Stimulated activated CD4-positive, alpha-beta T cell treated with anti-CD3 and anti-CD28 coated beads, Interleukin-2, amount 100 ng/mL, for 24 hours (primary cell): ENCODE data around the gene SUMO1.
"Not testable (repeated sequence)": the region's sequence is repeated elsewhere in the genome, so short reads cannot be mapped to it uniquely, and the experiment has no call there.

Experiments used
- DNase-seq, 2 donors: peaks; one replicate each; pipeline ENCODE4 v3.0.0-alpha.2; 2020

Gene SUMO1

DNA sequence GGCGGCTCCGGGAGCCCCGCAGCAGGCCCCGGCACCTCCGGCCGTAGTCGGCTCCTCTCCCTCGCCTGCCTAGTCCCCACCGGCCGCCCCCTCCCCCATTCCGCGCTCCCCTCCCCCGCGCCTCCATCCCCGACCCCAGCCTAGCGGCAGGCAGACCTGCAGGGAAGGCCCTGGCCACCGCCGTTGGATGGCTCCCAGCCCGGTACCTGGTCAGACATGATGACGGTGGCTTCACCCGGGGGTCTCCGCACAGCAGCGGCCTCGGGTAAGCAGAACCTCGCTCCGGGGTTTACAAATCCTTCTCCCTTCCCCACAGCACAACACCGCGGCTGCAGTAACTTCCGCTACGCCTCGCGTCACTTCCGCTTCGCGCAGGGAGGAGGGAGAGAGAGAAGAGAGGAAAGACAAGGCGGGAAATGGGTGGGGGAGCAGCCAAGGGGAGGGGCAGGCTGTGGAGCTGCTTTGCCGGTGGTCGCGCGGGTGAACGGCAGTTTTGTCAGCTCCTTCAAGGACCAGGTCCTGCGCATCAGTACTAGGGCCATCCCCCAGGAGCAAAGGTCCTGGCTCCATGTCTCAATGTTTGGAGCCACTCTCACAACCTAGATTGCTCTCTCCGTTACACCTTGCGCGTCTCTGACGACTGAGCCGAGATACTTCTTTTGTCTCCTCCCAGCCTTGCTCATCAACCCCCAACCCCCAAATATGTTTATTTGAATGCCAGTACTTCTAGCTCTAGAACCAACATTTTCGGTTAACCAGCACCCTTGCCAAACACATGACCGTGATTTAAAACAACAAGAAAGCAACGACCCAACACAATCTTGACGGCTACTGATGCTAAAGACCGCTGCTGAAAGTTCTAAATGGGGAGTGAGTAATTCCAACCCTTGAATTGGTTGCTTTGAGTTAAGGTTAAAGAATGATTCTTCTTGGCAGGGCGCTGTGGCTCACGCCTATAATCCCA is at the start of gene SUMO1:
Gene SUMO1 (minus strand): TSS at position 364 of the 964 bp plus-strand sequence. CDS start 146 bp downstream, at position 218.
- DNase-seq: peak; percentile 90 to 92

DNA sequence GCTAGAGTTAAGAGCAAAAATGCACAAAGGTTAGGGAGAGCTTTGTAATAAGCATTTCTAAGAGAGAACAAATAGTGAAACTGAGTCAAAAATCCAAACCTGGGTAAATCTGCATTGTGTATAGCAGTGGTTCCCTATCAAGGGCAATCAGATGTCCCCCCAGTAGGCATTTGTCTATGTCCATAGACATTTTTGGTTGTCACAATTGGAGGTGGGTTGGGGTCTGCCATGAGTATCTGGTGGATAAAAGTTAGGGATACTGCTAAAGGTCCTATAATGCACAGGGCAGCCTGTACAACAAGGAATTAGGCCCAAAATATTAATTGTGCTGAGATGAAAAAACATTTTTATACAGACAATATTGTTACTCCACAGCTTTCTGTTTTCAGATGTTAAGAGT is 48.2 kb upstream of the SUMO1 start:
- no peak for DNase-seq

DNA sequence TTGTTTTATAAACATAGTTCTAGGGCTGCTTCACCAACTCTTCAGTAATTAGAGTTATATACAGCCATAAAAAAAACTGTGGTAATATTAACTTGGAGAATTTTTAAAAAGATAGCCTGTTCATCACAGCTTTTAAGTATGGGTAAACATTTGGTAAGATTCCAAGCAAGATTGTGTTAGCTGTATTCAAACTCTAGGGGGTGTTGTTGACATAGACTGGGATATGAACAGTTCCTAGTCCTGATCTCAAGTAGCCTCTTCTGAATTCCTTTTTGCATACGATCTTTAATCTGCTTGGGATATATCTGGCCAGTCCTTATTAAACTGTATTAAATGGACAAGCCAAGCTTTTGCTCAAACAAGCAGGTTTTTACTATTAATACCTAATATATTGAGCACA is 40.5 kb upstream of the SUMO1 start:
- no peak for DNase-seq

DNA sequence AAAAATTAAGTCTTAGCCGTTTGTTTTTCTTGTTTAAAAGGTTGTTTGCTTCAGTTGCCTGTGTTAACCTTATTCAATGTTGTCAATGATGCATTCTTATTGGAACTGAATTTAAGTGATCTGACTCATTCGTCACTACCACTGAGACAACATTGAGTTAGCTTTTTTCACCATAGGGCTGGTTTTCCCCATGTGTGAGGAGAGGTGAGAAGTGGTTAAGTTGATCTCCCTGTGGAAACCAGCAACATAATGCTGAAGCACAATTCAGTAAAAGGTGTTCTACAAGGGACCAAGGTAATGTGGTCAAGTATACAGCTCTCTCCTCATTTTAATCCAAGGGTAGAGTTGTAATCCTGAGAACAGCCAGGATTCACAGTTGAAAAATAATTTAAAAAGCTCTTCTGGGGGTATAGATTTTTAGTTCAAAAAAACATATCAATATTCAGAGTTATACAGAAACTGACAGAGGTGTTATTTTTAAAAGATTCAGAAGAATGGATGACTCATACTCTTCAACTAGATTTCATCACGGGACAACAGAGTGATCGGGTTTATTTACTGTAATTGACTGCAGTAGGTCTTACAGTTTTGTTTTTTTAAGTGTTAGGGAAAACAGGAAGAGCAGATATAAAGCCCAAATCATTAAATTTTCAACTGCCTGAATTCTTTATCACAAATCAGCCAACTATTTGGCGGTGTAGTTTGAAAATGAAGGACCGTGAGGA is 39.8 kb upstream of the SUMO1 start:
- no peak for DNase-seq

DNA sequence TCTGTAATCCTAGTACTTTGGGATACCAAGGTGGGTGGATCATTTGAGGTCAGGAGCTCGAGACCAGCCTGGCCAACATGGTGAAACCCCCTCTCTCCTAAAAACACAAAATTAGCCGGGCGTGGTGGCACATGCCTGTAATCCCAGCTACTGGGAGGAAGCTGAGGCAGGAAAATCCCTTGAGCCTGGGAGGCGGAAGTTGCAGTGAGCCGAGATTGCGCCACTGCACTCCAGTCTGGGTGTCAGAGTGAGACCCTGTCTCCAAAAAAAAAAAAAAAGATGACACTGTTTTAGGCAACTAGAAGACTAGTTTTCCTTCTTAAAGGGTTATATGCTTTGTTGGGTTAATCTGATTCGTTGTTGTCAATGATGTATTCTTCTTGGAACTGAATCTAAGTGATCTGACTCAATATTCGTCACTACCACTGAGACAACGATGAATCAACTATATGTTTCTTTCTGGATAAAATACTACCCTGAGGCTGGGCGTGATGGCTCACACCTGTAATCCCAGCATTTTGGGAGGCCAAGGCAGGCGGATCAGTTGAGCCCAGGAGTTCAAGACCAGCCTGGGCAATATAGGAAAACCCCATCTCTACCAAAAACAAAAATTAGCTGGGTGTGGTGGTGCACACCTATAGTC is 37.8 kb upstream of the SUMO1 start:
- DNase-seq: peak; percentile 25 to 31

DNA sequence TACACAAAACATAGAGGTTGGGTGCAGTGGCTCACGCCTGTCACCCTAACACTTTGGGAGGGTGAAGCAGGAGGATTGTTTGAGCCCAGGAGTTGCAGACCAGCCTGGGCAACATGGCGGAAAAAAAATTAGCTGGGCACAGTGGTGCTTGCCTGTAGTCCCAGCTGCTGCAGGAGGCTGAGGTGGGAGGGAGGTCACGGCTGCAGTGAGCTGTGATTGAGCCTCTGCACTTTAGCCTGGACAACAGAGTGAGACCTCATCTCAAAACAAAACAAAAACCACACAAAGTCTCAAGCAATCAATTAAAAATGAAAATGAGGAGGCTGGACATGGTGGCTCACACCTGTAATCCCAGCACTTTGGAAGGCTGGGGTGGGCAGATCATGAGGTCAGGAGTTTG is 32.1 kb upstream of the SUMO1 start:
- DNase-seq: no peak

DNA sequence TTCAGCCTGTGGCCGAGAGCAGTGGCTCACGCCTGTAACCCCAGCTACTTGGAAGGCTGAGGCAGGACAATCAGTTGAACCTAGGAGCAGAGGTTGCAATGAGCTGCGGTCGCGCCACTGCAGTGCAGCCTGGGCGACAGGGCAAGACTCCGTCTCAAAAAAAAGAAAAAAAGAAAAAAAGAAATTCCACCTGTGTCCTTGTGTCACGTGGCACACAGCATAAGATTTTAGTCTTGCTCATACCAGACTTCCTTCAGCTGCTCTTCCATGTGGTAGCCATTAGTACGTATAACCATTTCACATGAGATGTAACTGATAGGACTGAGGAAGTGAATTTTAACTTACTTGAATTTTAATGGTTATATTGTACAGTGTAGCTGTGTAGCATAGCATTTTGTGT is 31.2 kb upstream of the SUMO1 start:
- DNase-seq: no peak

DNA sequence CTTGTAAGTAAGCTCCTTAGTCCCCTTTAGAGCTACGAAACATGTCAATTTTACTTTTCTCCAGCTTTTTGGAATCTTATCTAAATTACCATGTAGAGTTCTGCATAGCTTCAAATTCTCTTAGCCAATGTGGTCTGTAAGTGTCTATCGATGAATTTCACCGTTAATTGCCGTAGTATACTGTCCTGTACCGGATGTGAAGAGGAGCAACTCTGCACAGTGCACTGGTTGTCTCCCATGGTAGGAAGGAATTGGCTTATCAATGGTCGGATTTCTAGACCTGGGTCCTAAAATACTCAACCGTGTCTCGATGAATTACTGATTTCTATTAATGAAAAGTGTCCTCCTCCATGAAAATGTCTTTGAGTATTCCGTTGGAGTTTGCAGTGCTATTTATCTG is 29.1 kb upstream of the SUMO1 start:
- no peak for DNase-seq

DNA sequence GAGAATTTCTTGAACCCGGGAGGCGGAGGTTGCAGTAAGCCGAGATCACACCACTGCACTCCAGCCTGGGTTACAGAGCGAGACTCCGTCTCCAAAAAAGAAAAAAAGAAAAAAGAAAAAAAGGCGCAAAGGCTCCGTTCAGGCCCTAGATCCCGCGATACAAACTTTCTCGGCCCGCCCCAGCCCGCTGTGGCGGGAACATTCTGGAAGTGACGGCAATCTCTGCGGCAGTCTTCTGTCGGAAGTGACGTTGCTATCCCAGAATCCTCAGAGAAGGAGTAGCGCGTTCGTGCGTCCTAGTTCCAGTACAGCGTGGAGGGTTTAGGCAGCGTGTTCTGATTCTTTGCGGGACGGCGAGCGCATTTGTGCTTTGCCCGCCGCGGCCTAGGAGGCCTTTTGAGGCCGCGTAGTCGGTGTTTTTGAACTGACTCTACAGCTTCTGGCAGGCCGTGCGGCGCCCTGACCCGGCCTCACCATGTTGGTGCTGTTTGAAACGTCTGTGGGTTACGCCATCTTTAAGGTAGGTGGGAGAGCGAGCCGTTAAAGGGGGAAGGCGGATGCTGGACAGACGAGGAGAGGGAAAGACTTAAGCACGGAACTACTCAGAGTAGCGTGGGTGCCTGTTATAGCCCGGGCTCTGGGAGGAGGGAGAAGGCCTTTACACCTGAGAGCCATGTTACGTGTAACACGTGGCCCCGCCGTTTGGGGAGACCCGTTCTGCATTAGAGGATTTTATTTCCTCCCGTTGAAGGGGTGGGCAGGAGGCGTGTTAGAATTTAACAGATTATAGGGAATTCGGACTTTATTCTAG is 27.3 kb upstream of the SUMO1 start, which contains the start of gene NOP58:
Gene NOP58 (plus strand): TSS at position 297 of the 811 bp plus-strand sequence. CDS start 179 bp downstream, at position 476.
- DNase-seq: peak; percentile 87 to 90

DNA sequence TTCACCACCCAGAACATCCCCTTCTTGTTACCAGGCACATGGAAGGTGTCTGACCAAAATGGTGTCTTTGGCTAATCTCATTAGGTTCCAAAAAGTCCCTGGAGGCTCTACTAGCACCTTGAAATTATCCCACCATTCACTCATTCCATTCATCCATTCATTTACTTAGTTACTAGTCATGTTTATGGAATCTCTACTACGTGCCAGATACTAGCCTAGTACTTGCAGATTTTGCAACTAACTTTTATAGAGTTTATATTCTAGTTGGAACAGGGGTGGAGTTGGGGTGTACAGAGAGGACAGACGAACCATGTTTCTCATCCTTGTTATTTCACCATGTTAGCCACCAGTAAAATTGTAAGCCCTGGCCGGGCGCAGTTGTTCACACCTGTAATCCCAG is 23.1 kb upstream of the SUMO1 start:
- DNase-seq: no peak

DNA sequence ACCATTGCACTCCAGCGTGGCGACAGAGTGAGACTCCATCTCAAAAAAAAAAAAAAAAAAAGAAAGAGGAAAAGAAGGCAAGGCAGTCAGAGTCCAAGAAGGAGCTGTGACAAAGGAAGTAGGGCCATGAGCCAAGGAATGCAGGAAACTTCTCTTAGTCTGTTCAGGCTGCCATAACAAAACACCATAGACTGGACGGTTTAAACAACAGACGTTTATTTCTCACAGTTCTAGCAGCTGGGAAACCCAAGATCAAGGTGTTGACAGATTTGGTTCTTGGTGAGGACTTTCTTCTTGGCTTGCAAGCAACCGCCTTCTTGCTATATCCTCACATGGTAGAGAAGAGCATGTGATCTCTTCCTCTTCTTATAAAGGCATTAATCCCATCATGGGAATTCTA is 13.1 kb upstream of the SUMO1 start:
- no peak for DNase-seq

DNA sequence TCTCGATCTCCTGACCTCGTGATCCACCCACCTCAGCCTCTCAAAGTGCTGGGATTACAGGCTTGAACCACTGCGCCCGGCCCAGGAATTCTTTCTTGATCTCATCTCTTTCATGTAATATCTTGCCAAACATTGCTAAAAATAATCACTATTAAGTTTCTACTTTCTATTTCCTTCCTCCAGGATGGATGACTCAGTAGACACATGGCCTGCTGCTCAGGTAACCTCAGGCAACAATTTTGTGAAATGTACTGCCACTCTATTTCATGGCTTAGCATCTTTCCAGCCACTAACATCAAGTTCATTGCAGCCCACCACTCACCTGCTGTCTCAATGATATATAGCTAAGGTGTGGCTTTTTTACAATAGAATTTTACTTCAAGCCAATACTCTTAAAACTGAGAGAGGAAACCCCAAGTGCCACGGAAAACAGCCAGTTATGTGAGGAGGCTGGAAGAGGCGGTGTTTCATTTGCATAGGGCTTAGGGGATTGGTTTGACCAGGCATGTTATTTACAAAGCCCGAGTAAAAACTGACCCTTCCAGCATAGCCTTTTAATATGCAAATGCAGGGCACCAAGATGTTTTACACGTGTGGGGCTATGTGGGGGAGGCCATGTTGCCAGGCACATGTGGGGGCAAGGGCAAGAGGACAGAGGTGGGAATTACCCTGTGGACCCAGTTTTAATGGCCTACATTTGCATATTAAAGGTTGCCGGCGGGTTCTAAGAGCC is 11.3 kb upstream of the SUMO1 start:
- no peak for DNase-seq

DNA sequence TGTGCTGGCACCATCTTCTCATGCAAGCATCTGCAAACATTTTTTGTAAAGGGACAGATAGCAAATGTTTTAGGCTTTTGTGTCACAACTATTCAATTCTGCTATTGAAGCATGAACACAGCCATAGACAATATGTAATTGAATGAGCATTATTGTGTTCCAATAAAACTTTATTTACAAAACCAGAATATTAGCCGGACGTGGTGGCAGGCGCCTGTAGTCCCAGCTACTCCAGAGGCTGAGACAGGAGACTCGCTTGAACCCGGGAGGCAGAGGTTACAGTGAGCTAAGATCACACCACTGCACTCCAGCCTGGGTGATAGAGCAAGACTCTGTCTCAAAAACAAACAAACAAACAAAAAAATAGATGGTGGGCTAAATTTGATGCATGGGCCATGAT is 9.3 kb upstream of the SUMO1 start:
- DNase-seq: not testable (repeated sequence)

DNA sequence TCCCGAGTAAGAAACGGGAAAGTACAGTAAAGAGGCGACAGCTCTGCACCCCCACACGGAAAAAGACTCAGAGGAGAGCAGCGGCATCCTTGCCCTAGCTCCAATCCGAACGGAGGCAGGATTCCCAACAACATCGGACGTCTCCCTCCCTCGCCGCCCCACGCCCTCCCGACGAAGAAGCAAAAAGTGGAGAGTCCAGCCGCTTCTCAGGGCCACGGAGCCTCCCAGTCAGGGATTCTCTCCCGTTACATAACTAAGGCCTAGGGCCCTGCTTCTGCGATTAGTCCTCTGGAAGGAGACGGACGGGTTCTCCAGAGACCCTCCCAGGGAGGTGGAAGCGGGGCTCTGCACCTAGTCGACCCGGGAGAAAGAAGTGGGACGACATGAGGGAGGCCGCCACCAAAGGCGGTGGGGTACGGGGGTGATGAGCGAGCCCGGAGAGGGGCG is 587 bp downstream of the SUMO1 start:
- peak in 1 of 2 donors; percentile 28 for DNase-seq

DNA sequence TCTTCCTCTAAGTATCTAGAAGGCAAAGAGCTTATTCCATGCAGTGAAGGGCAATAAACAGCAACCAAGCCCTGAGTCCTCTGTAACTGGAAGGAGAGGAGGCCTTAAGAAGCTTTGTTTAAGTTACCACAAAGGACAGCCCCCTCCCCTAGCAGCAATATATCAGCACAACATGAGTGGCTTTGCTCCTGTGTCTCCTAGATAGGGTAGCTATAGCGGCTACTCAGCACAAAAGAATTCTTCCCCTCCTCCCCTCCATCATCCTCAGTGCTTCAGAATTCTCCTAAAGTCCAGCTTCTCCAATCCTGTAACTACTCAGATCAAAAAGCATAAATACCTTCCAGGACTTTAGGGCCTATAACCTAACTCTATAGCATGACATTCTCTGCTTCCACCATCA is 16.5 kb downstream of the SUMO1 start:
- DNase-seq: no peak

DNA sequence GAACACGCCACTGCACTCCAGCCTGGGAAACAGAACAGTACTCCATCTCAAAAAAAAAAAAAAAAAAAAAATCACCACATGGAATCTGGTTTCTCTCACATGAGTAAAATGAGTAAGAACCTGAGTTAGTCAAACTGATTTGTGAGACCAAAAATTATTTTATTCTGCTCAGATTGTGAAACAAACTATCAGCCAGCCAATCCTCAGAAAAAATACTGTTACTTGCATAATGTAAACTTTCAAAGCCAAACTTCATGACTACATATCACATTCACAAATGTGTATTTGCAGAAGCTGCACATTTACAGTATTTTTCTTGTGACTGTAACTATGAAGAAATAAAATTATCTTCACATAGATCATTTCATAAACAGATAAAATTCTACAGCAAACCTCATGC is 23.2 kb downstream of the SUMO1 start:
- no peak for DNase-seq

DNA sequence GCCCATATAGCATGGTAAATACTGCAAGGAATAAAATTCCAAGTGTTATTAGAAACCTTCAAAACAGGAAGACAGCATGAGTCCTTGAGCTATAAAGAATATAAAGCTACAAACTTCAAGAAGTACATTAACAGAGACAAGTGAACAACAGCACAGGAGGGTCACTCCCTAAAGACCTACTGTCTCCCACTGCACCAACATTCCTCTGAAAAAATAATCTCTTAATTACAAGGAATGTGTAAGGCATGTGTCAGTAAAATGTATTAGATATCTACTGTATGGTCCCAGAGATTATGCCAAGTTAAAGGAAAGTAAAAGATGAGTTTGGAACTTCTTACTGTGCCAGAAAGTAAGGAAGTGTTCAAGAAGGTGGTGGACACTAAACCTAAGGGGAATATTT is 29.9 kb downstream of the SUMO1 start:
- no peak for DNase-seq

DNA sequence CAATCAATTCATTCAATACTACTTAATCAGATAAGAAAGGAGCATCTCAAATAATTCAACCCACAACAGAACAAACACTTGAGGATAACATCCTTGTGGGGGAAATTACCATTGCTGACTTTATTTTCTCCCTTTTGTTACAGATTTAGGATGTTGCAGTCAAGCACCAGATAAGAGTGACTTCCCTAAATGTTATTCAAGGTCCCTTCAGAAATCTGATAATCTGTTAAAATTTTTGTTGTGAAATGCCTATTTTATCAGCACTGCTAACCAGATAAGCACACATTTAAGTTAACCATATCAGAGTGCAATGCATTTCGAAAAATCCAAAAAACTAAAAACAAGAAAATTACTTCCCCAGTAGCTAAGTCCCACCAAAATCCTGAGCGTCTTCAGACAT is 33.5 kb downstream of the SUMO1 start:
- no peak for DNase-seq

DNA sequence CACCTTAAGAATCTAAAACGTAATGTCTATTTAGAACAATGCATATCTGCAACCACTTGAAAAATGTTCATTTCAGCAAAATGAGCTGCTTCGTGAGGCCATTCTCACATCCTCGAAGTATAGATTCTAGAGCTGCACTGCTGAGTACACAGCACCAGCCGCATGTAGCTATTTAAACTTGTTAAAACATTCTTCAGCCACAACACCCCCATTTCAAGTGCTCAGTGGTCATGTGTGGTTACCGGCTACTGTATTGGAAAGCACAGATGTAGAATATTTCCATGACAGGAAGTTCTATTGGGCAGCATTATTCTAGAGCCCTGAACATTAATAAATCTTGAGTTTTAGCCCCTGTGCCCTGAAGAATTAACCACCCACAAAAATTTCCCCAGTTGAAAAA is 35.0 kb downstream of the SUMO1 start:
- DNase-seq: no peak

DNA sequence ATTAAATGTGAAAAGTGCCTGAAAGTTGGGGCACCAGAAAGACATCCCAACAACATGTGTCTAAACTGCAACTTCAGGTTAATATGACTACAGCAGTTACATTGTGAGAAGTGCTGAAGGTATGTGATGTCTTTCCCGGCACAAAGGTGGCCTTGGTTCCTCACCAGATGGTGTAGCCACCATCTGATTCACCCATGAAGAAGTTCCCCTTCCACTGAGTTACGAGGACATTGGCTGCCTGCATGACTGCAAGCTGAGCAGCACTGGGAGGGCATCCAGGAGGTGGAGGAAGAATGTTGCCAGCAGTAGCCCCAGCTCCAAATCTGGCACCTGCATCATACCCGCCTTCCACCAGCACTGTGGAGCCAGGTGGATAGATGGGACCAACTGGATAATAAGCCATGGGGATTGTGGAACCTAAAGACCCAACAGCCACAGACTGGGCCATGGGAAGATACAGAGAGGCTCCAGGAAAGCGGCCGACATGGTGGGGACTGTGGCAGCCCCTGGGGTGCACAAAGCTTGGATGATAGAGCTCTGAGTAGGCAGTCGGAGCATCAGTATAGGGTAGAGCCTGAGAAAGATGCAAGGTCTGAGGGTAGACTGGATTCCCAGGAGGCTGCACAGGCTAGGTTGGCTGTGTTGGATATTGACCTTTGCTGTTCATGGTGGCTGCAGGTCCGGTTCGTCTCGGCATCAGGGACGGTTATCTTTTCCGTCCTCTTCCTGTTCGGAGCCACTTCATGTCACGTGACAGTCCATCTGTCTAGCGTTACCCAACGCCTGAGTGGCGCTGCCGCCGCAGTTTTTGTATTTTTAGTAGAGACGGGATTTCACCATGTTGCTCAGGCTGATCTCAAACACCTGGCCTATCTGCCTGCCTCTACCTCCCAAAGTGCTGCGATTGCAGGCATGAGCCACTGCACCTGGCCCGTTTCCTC is 36.9 kb downstream of the SUMO1 start:
- DNase-seq: no peak

DNA sequence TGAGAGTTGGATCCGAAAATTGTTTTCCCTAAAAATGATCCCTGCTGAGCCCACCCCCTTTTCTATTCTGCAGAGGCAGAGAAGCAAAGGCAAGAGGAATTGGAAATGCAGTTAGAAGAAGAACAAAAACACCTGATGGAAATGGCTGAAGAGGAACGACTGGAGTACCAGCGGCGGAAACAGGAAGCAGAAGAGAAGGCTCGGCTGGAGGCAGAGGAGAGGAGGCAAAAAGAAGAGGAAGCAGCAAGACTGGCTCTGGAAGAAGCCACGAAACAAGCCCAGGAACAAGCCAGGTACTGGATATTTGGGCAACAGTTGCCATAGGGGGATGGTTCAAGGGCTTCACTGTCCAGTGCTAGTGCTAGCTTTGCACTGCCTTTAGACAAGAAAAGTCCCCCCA is 41.7 kb downstream of the SUMO1 start:
- DNase-seq: no peak
